ENCODE results near the gene FDXACB1.

- TF ChIP-seq, protein P1, sequence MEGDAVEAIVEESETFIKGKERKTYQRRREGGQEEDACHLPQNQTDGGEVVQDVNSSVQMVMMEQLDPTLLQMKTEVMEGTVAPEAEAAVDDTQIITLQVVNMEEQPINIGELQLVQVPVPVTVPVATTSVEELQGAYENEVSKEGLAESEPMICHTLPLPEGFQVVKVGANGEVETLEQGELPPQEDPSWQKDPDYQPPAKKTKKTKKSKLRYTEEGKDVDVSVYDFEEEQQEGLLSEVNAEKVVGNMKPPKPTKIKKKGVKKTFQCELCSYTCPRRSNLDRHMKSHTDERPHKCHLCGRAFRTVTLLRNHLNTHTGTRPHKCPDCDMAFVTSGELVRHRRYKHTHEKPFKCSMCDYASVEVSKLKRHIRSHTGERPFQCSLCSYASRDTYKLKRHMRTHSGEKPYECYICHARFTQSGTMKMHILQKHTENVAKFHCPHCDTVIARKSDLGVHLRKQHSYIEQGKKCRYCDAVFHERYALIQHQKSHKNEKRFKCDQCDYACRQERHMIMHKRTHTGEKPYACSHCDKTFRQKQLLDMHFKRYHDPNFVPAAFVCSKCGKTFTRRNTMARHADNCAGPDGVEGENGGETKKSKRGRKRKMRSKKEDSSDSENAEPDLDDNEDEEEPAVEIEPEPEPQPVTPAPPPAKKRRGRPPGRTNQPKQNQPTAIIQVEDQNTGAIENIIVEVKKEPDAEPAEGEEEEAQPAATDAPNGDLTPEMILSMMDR (IDR thresholded peaks at IDR 0.05) = no peak
- TF ChIP-seq POLR2AphosphoS5 (IDR thresholded peaks at IDR 0.05) (no peak), POLR2A (IDR thresholded peaks at IDR 0.05) (no peak), EP300 (IDR thresholded peaks at IDR 0.05) (no peak)
Observed at GRCh38 chr11:111886032-111886431, 7.1 kb upstream of the FDXACB1 start.

Measured in suprapubic skin (tissue), 4 donors.